ENCODE measurements around the gene KRTAP10-5. TPM values are rescaled to one million over a fixed set of nuclear protein-coding genes. Genes with fewer than 3 reads are reported as not detected.

Gene KRTAP10-5
- polyA plus RNA-seq, 1 donor (not counting 4 experiments of a cell fraction or from before 2014, with no cell fraction given), result not detected

DNA sequence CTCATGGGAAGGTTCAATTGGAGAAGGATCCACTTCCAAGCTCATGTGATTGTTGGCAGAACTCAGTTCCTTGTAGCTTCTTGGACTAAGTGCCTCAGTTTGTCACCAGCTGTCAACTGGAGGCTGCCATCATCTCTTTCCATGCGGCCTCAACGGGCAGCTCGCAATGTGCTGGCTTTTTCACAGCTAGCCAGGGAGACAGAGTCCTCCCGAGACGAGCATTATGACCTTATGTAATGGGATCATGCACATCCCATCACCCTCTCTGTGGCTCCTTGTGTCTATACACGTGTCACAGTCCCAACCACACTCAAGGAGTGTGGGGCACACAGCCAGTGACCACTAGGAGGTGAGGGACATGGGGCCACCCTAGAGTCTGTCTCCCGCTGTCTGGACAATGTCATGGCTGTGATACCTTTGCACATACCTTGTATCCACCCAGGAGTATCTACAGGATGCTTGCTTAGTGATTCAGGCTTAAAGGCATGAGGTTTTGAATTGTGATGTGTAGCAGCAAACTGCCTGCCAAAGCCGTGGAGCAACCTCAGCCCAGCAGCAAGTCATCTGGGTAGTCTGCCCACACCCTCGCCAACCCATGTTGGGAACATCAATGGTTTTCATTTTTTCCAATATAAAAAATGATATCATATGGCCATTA is 15.8 kb upstream of the KRTAP10-5 start:
- Histone ChIP-seq H3K9me1 (ENCODE audit: control insufficient read depth, extremely low read depth, insufficient read depth, low read length) (no peaks in the 10 kb centered on the region), H3K36me3 (ENCODE audit: control insufficient read depth in 2 of 2, extremely low read depth in 1 of 2, insufficient read depth in 2 of 2, low read length in 2 of 2) (no peaks in the 10 kb centered on the region), H3K9me3 (ENCODE audit: control insufficient read depth, low read depth, low read length) (no peaks in the 10 kb centered on the region), H3K79me2 (ENCODE audit: control insufficient read depth, insufficient read depth, low read length) (no peaks in the 10 kb centered on the region), H3K4me3 (ENCODE audit: control insufficient read depth in 2 of 3, extremely low read depth in 1 of 3, insufficient read depth in 2 of 3, low read depth in 1 of 3, low read length in 3 of 3) (no peak overlapping the region), H3K27me3 (ENCODE audit: control insufficient read depth, extremely low read depth, insufficient read depth, low read length) (no peaks in the 10 kb centered on the region), H3K4me2 (ENCODE audit: control insufficient read depth, extremely low read depth, insufficient read depth, low read depth, low read length) (no peak overlapping the region), H3K9ac (ENCODE audit: control insufficient read depth, extremely low read depth, insufficient read depth, low read length) (no peak overlapping the region), H4K20me1 (ENCODE audit: control insufficient read depth, extremely low read depth, insufficient read depth, low read length) (no peaks in the 10 kb centered on the region), H3K4me1 (ENCODE audit: control insufficient read depth, extremely low read depth, insufficient read depth, low read length) (peaks cover 7% of the 10 kb centered on the region), H2AFZ (ENCODE audit: control insufficient read depth, low read length) (no peak overlapping the region), H3K27ac (ENCODE audit: control insufficient read depth, insufficient read depth, low read length) (no peak overlapping the region)
- no peak for DNase-seq (ENCODE audit: low read depth, low spot score)
- TF ChIP-seq CTCF (optimal IDR thresholded peaks at IDR 0.05 in 1 of 3, IDR thresholded peaks at IDR 0.05 in 1 of 3, conservative IDR thresholded peaks at IDR 0.05 in 1 of 3; ENCODE audit: extremely low read depth in 1 of 3, insufficient read depth in 2 of 3, low read length in 3 of 3) (no peak), EZH2 (IDR thresholded peaks at IDR 0.05; ENCODE audit: low read length) (no peak)
- dilution Hi-C loops (cut with MboI; ENCODE audit: extremely low pct_ligation_motif_present, low sequenced_read_pairs), result no loop called here
- FAIRE-seq, result peak; percentile 74

DNA sequence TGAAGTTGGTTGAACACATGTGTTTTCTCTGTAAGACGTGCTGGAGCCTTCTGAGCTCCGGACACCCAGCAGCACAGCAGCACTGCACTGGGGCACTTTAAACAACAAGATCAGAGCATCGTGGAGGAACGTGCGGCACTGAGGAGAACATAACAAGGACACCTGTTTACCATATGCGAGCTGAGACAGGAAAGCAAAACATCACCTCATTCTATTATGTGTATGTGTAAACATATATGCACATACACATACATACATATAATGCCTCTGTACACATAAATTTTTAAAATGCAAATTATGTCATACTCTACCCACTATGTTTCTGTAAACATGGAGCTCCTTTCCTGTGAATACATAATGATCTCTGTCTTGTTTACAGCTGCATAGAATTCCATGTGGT is 15.1 kb upstream of the KRTAP10-5 start:
- FAIRE-seq (no peak), DNase-seq (ENCODE audit: low read depth, low spot score) (no peak)
- Histone ChIP-seq H3K79me2 (ENCODE audit: control insufficient read depth, insufficient read depth, low read length) (no peaks in the 10 kb centered on the region), H3K27me3 (ENCODE audit: control insufficient read depth, extremely low read depth, insufficient read depth, low read length) (no peaks in the 10 kb centered on the region), H3K4me1 (ENCODE audit: control insufficient read depth, extremely low read depth, insufficient read depth, low read length) (peaks cover 7% of the 10 kb centered on the region), H3K9ac (ENCODE audit: control insufficient read depth, extremely low read depth, insufficient read depth, low read length) (no peak overlapping the region), H3K4me2 (ENCODE audit: control insufficient read depth, extremely low read depth, insufficient read depth, low read depth, low read length) (no peak overlapping the region), H3K4me3 (ENCODE audit: control insufficient read depth in 2 of 3, extremely low read depth in 1 of 3, insufficient read depth in 2 of 3, low read depth in 1 of 3, low read length in 3 of 3) (no peak overlapping the region), H3K27ac (ENCODE audit: control insufficient read depth, insufficient read depth, low read length) (no peak overlapping the region), H3K9me1 (ENCODE audit: control insufficient read depth, extremely low read depth, insufficient read depth, low read length) (no peaks in the 10 kb centered on the region), H4K20me1 (ENCODE audit: control insufficient read depth, extremely low read depth, insufficient read depth, low read length) (no peaks in the 10 kb centered on the region), H3K9me3 (ENCODE audit: control insufficient read depth, low read depth, low read length) (no peaks in the 10 kb centered on the region), H3K36me3 (ENCODE audit: control insufficient read depth in 2 of 2, extremely low read depth in 1 of 2, insufficient read depth in 2 of 2, low read length in 2 of 2) (no peaks in the 10 kb centered on the region), H2AFZ (ENCODE audit: control insufficient read depth, low read length) (no peak overlapping the region)
- dilution Hi-C loops (cut with MboI; ENCODE audit: extremely low pct_ligation_motif_present, low sequenced_read_pairs), result no loop called here
- TF ChIP-seq EZH2 (IDR thresholded peaks at IDR 0.05; ENCODE audit: low read length) (no peak), CTCF (optimal IDR thresholded peaks at IDR 0.05 in 1 of 3, IDR thresholded peaks at IDR 0.05 in 1 of 3, conservative IDR thresholded peaks at IDR 0.05 in 1 of 3; ENCODE audit: extremely low read depth in 1 of 3, insufficient read depth in 2 of 3, low read length in 3 of 3) (no peak)
